GM20000 (cell line): ENCODE data around the gene SLC16A12.

Experiments used
- DNase-seq: peaks from one replicate; pipeline ENCODE4 v3.0.0; 2012; ENCODE audit warnings: low spot score
- TF ChIP-seq, protein P1 (sequence below): IDR thresholded peaks from 2 replicates; pipeline ENCODE4 v1.5.1; 2012; ENCODE audit warnings: mild to moderate bottlenecking, control low read depth; ENCODE audit errors: extremely low read depth, missing control alignments

Gene SLC16A12, protein sequence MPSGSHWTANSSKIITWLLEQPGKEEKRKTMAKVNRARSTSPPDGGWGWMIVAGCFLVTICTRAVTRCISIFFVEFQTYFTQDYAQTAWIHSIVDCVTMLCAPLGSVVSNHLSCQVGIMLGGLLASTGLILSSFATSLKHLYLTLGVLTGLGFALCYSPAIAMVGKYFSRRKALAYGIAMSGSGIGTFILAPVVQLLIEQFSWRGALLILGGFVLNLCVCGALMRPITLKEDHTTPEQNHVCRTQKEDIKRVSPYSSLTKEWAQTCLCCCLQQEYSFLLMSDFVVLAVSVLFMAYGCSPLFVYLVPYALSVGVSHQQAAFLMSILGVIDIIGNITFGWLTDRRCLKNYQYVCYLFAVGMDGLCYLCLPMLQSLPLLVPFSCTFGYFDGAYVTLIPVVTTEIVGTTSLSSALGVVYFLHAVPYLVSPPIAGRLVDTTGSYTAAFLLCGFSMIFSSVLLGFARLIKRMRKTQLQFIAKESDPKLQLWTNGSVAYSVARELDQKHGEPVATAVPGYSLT

DNA sequence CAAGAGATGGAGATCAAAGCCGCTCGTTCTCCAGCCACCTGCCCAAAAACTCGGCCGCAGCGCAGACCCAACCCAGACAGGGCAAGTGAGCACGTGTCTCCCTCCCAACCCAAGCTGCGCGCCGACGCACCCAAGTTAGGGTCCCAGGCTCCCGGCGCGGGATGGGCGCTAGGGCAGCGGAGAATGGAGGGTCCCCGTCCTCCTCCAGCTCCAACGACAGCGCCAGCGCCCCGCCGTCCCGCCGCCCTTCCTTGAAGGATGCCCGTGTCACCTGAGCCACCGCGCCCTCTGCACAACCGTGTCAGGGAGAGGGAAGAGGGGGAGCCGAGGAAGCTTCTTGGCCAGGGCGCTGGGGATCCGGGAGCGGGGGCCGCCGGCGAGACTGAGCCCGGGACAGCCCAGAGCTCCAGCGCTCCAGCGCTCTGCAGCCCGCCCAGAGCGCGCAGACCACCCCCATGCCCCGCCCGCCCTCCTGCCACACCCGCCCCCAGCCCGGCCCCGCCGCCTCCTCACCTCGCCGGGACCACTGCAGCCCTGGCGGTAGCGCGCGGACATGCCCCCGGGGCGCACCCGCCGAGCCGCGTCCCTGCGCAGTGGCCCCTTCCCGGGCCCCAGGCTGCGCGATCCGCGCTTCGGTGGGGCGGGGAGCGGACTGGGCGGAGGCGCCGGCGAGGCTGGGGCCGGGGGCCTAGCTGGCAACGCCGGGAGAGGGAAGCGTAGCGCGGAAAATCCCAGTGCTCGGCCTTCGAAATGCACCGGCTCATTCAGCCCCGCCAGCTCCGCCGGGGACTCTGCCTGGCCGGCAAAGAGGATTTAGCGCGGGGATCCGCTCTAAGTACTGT is at the start of gene SLC16A12:
TSS of gene SLC16A12 (minus strand) at position 424 of the 842 bp plus-strand sequence. CDS start 73,016 bp downstream, outside the sequence.
- TF ChIP-seq, protein P1, sequence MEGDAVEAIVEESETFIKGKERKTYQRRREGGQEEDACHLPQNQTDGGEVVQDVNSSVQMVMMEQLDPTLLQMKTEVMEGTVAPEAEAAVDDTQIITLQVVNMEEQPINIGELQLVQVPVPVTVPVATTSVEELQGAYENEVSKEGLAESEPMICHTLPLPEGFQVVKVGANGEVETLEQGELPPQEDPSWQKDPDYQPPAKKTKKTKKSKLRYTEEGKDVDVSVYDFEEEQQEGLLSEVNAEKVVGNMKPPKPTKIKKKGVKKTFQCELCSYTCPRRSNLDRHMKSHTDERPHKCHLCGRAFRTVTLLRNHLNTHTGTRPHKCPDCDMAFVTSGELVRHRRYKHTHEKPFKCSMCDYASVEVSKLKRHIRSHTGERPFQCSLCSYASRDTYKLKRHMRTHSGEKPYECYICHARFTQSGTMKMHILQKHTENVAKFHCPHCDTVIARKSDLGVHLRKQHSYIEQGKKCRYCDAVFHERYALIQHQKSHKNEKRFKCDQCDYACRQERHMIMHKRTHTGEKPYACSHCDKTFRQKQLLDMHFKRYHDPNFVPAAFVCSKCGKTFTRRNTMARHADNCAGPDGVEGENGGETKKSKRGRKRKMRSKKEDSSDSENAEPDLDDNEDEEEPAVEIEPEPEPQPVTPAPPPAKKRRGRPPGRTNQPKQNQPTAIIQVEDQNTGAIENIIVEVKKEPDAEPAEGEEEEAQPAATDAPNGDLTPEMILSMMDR = no peak
- DNase-seq = peak; percentile 44

DNA sequence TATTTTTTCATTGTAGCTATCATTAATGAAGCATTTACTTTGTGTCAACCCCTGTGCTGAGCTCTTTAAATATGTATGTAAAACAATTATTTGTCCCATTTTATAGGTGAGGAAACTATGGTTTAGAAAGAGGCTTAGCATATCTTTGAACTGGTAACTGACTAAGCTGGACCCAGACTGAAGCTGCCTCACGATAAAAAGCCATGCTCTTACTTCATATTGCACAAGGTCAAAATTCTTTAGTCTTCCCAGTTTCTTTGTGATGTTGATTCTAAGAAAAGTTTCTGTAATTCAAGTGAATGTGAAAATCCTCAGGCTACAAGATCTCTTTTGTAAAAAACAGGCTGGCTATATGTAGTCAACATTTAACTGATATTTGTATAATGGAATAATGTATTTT is 46.6 kb upstream of the SLC16A12 start:
- no peak for DNase-seq
- TF ChIP-seq, protein P1 = no peak

DNA sequence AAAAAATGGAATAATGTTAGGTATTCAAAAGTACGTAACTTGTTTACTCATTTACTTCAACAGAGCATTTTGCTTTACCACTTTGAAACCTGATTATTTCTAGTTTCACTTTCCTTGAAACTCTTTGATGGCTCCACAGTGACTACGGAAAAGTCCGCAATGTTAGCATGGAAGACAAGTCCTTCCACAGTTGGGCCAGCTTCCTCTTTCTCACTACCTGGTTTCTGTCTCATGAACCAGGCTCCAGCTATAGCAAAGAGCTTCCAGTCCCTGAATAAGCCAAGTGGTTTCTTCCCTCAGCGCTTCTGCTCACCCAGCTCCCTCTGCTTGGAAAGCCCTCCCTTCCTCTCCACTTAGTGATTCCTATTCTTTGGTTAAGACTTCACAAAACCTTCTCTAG is 44.8 kb upstream of the SLC16A12 start:
- DNase-seq = no peak
- TF ChIP-seq, protein P1 = no peak

DNA sequence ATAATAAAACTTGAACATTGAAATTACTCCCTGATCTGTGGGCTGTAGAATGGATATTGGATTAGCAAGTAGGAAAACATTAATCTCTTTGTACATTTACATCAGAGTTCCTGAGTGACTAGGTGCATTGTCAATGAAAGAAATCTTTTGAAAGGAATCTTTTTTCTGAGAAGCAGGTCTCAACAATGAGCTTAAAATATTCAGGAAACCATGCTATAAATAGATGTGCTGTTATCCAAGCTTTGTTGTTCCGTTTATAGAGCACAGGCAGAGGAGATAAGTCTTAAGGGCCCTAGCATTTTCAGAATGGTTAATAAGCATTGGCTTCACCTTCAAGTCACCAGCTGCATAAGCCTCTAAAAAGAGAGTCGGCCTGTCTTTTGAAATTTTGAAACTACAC is 41.3 kb upstream of the SLC16A12 start:
- no peak for DNase-seq

DNA sequence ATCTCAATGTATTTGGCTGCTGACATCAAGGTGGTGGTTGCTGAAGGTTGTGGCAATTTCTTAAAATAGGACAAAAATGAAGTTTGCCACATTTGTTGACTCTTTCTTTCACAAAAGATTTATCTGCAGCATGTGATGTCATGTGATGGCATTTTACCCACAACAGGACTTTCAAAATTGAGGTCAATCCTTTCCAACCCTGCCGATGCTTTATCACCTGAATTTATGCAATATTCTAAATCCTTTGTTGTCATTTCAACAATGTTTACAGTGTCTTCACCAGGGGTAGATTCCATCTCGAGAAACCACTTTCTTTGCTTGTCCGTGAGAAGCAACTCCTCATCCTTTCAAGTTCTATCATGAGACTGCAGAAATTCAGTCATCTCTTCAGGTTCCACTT is 40.6 kb upstream of the SLC16A12 start:
- TF ChIP-seq, protein P1 = no peak
- no peak for DNase-seq

More for the DNA sequence above, 41.3 kb upstream of the SLC16A12 start:
- TF ChIP-seq, protein P1 = no peak

DNA sequence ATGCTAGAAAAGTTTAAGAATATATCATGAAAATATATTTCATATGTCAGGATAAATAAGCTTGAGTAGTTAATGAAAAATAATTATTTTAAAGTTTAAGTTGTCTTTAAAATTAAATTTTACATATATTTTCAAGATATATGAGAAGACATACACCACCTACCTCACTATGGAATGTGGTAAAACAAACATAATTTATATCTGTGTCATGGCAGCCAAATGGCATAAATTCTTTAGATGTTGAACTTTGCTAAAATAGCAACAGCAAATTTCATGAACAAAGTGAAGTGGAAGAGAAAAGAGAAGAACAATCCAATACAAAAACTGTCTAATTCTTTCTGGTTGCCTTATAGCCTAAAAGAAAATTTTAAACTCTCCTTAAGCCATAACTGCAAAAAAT is 39.6 kb upstream of the SLC16A12 start:
- TF ChIP-seq, protein P1 = no peak
- no peak for DNase-seq

DNA sequence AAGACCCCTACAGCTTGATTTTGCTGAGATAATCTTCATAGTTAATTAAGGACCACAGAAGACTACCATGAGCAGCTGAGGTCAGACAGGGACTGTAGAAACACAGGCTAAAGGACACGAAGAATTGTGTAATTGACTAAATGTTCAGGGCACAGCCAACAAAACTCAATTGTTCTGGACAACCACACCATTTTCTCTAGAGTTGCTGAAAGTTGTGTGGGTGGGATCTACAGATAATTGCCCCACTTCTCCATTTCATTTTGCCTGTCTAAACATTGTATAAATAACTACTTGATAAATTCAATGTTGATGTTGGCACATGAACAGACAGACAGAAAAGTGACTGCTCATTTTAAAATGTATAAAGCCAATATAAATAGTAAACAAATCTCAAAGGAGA is 39.0 kb upstream of the SLC16A12 start:
- DNase-seq = no peak
- TF ChIP-seq, protein P1 = no peak
